Upper lobe of right lung (tissue), 1 donor: ENCODE data around the gene ERC2. TPM values are rescaled to one million over a fixed set of nuclear protein-coding genes. Genes with fewer than 3 reads are reported as not detected.

Experiments
- ATAC-seq: fragments of 200-7000 bp; cut with Tn5 transposase; one replicate; pipeline ENCODE4 v1.9.1; 2020; ENCODE audit warnings: mild to moderate bottlenecking, moderate library complexity
- DNase-seq: peaks from one replicate; pipeline ENCODE4 v3.0.0-alpha.2; 2020
- H3K27ac ChIP-seq: fragments of 200-600 bp; one replicate; pipeline ENCODE4 v1.8.0; 2022
- H3K27me3 ChIP-seq: fragments of 200-600 bp; one replicate; pipeline ENCODE4 v1.8.0; 2022; ENCODE audit warnings: mild to moderate bottlenecking
- H3K36me3 ChIP-seq: fragments of 200-600 bp; one replicate; pipeline ENCODE4 v1.8.0; 2022
- H3K4me1 ChIP-seq: fragments of 200-600 bp; one replicate; pipeline ENCODE4 v1.8.0; 2022
- H3K4me3 ChIP-seq: fragments of 200-600 bp; one replicate; pipeline ENCODE4 v1.8.0; 2022; ENCODE audit warnings: mild to moderate bottlenecking
- H3K9me3 ChIP-seq: fragments of 200-600 bp; one replicate; pipeline ENCODE4 v1.8.0; 2022
- intact Hi-C: fragments of 100-400 bp; cut with DNase I; formaldehyde crosslinking; loops from one replicate; pipeline ENCODE4 v1.11.0; 2022
- total RNA-seq: library from RNA; stranded (reverse); fragmentation: NEBNext Ultra II Directional; extraction: Animal tissue kit (Norgen Biotek cat#: 25700); gene quantifications from one replicate; pipeline ENCODE4 v1.2.1, GENCODE V29; 2021
- TF ChIP-seq, protein P1 (sequence below): fragments of 200-600 bp; IDR thresholded peaks from one replicate; pipeline ENCODE4 v1.8.0; 2022; ENCODE audit warnings: antibody characterized with exemption
- donor health status: DM: no; HTN: yes; CAD: no; lungs with severe emphysema.

ERC2 gene
- total RNA-seq, 1 donor from 2014 or later: 1.4 TPM

DNA sequence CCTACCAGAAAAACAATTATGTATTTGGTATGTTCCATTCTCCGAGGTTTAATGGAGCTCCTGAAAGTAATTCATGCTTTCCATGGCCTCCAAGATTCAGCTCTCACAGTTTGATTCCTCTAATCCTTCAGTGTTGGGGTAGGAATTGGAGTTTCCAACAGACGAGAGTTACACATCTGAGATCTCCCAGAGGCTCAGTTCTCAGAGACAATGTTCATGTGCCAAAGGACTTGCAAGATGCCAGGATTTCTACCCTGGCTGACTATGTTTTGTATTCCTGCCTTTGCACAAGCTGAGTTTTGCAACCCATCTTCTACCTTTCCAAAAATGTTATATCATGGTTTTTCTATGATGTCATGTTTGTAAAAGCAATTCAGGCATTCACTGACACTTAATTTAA lies 322.9 kb downstream of the ERC2 start:
- H3K4me1 ChIP-seq: no peaks in the 10 kb centered on the region
- no peaks in the 10 kb centered on the region for H3K36me3 ChIP-seq
- no peak overlapping the region for H3K27ac ChIP-seq
- intact Hi-C loops: no loop called here
- H3K27me3 ChIP-seq: no peaks in the 10 kb centered on the region
- H3K4me3 ChIP-seq: no peak overlapping the region
- ATAC-seq (no peak), DNase-seq (no peak)
- H3K9me3 ChIP-seq: no peaks in the 10 kb centered on the region
- TF ChIP-seq, protein P1, sequence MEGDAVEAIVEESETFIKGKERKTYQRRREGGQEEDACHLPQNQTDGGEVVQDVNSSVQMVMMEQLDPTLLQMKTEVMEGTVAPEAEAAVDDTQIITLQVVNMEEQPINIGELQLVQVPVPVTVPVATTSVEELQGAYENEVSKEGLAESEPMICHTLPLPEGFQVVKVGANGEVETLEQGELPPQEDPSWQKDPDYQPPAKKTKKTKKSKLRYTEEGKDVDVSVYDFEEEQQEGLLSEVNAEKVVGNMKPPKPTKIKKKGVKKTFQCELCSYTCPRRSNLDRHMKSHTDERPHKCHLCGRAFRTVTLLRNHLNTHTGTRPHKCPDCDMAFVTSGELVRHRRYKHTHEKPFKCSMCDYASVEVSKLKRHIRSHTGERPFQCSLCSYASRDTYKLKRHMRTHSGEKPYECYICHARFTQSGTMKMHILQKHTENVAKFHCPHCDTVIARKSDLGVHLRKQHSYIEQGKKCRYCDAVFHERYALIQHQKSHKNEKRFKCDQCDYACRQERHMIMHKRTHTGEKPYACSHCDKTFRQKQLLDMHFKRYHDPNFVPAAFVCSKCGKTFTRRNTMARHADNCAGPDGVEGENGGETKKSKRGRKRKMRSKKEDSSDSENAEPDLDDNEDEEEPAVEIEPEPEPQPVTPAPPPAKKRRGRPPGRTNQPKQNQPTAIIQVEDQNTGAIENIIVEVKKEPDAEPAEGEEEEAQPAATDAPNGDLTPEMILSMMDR: no peak

DNA sequence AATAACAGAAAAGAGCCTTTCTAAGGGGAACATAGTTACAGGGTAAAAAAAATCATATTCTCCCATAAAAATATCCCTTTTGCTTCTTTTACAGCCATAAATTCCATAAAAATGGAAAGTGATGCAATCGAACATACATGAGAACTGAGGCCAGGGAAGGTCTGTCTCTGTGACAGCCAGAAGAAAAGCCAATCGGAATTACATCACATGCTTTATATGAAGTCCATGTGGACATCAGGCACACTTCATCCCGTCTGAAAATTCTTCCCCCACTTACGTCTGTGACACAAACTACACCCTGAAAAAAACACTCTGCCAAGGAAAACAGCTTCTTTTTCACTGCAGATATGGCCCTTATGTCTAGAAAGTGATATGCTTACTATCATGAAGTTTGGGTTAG lies 323.5 kb downstream of the ERC2 start:
- ATAC-seq: no peak
- Histone ChIP-seq H3K9me3 (no peaks in the 10 kb centered on the region), H3K36me3 (no peaks in the 10 kb centered on the region), H3K4me3 (no peak overlapping the region), H3K4me1 (no peaks in the 10 kb centered on the region), H3K27ac (no peak overlapping the region), H3K27me3 (no peaks in the 10 kb centered on the region)
- TF ChIP-seq, protein P1: no peak
- DNase-seq: no peak
- intact Hi-C loops: no loop called here

DNA sequence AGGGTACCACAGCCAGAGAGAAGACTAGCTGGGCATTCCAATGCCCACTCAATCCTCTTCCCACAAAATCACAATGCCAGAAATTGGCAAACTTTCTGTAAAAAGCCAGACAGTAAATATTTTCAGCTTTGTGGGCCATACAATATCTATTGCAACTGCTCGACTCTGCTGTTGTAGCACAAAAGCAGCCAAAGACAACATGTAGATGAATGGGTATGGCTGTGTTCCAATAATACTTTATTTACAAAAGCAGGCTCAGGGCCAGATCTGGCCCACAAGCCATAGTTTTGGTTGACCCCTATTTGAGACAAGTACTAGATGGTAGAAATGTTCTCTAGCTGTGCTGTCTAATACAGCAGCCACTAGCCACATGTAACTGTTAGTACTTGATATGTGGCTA lies 330.9 kb downstream of the ERC2 start:
- no peaks in the 10 kb centered on the region for H3K4me1 ChIP-seq
- H3K9me3 ChIP-seq: no peaks in the 10 kb centered on the region
- H3K4me3 ChIP-seq: no peak overlapping the region
- TF ChIP-seq, protein P1: no peak
- no peak overlapping the region for H3K27ac ChIP-seq
- DNase-seq (no peak), ATAC-seq (no peak)
- no peaks in the 10 kb centered on the region for H3K27me3 ChIP-seq
- H3K36me3 ChIP-seq: no peaks in the 10 kb centered on the region
- intact Hi-C loops: no loop called here

DNA sequence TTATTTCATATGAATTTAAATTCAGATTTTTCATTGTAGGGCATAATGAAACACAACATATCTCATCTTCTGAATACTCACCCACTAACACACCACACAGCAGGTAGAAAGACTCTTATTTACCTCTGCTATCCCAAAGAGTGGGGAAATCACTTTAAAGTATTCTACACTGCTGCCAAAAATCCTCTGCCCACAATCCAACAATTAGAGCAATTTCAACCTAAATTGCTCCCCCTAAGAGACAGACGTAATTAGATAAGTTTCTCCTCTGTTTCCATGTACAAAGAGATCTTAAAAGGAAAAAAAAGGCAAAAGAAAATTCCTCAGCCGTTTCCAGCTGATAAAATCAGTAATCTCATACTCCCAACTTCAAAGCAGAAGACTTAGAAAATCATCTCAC lies 331.8 kb downstream of the ERC2 start:
- no peak for ATAC-seq

DNA sequence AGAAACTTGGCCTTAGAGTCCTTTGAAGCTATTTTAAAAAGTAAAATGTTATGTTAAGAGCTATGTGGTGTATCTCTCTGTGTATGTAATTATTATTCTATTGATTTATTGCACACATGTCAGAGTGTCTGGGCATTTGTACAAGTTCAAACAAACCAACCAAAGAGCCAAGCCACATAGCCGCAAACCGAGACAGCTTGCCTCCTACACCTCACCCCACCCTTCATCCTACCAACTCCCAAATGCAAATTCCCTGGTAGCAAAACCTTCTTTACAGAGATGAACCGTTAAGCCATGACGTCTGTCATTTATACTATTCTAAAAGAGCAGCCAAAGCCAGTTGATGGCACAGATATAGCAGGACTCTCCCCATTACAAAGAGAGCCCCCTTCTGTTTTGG lies 332.3 kb downstream of the ERC2 start:
- H3K27ac ChIP-seq: no peak overlapping the region
- H3K4me3 ChIP-seq: no peak overlapping the region
- H3K36me3 ChIP-seq: no peaks in the 10 kb centered on the region
- H3K27me3 ChIP-seq: no peaks in the 10 kb centered on the region
- TF ChIP-seq, protein P1: no peak
- no peaks in the 10 kb centered on the region for H3K4me1 ChIP-seq
- ATAC-seq (no peak), DNase-seq (no peak)
- intact Hi-C loops: no loop called here
- no peaks in the 10 kb centered on the region for H3K9me3 ChIP-seq

More for the DNA sequence above, 331.8 kb downstream of the ERC2 start:
- no peaks in the 10 kb centered on the region for H3K36me3 ChIP-seq
- no peaks in the 10 kb centered on the region for H3K4me1 ChIP-seq
- H3K4me3 ChIP-seq: no peak overlapping the region
- H3K27me3 ChIP-seq: no peaks in the 10 kb centered on the region
- TF ChIP-seq, protein P1: no peak
- H3K27ac ChIP-seq: no peak overlapping the region
- H3K9me3 ChIP-seq: no peaks in the 10 kb centered on the region
- intact Hi-C loops: no loop called here
- no peak for DNase-seq

DNA sequence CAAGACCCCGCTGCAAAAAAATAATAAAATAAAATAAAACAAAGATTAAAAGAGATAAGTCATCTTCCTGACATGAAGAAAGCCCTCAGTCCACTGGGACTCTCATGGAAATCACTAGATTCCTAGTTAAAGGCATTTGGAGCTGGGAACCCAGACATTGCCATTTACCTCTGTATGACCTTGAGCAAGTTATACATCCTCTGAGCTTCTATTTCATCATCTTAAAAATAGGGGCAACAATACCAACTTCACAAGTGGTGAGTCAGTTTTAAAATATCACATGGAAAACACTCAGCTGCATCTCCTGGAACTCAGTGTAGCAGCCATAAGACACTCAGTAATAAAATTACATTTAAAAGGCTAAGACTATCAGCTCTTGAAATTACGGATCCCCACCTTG lies 334.8 kb downstream of the ERC2 start:
- Histone ChIP-seq H3K27me3 (no peaks in the 10 kb centered on the region), H3K4me1 (no peaks in the 10 kb centered on the region), H3K27ac (no peak overlapping the region), H3K9me3 (no peaks in the 10 kb centered on the region), H3K4me3 (no peak overlapping the region), H3K36me3 (no peaks in the 10 kb centered on the region)
- TF ChIP-seq, protein P1: no peak
- intact Hi-C loops: no loop called here
- ATAC-seq (no peak), DNase-seq (no peak)
